Kidney (tissue), 14 donors: ENCODE measurements around the gene AP3M1. TPM values are rescaled to one million over a fixed set of nuclear protein-coding genes. Genes with fewer than 3 reads are reported as not detected.

ENCODE experiments used
- DNase-seq, 5 donors: peaks; one replicate each; pipeline ENCODE4 v3.0.0-alpha.2; 2013 to 2020
- FAIRE-seq: peaks from 2 replicates; lab custom pipeline; 2012; peaks lifted over from hg19 to GRCh38; lab: Jason Lieb, UNC
- H3K27ac ChIP-seq, 2 donors: one replicate each; pipeline ENCODE4 v1.7.0; 2013; ENCODE audit warnings: low read depth in 2 of 2, low read length in 2 of 2, inconsistent platforms in 1 of 2
- H3K27me3 ChIP-seq: one replicate; pipeline ENCODE4 v1.7.1; 2013; ENCODE audit warnings: low read length, inconsistent platforms; ENCODE audit not compliant: control insufficient read depth, insufficient read depth
- H3K36me3 ChIP-seq, 3 donors: one replicate each; pipeline versions ENCODE4 v1.7.0 to v1.7.1; 2013; ENCODE audit warnings: low read length in 3 of 3, control low read depth in 1 of 3, inconsistent platforms in 1 of 3; ENCODE audit not compliant: insufficient read depth in 3 of 3, control insufficient read depth in 2 of 3
- H3K4me1 ChIP-seq, 3 donors: one replicate each; pipeline versions ENCODE4 v1.7.0 to v1.7.1; 2013; ENCODE audit warnings: low read length in 3 of 3, inconsistent platforms in 1 of 3, low read depth in 1 of 3; ENCODE audit not compliant: control insufficient read depth in 2 of 3, insufficient read depth in 2 of 3
- H3K4me3 ChIP-seq, 3 donors: one replicate each; pipeline versions ENCODE4 v1.7.0 to v1.8.1; 2013; ENCODE audit warnings: low read length in 3 of 3, control low read depth in 1 of 3, inconsistent platforms in 1 of 3
- H3K9ac ChIP-seq, 3 donors: one replicate each; pipeline versions ENCODE4 v1.7.0 to v1.7.1; 2013; ENCODE audit warnings: low read length in 3 of 3, control low read depth in 1 of 3, inconsistent platforms in 1 of 3
- H3K9me3 ChIP-seq, 3 donors: one replicate each; pipeline versions ENCODE4 v1.7.0 to v1.7.1; 2013; ENCODE audit warnings: low read length in 3 of 3, control low read depth in 1 of 3, inconsistent platforms in 1 of 3; ENCODE audit not compliant: control insufficient read depth in 2 of 3, insufficient read depth in 1 of 3
- CTCF ChIP-seq: IDR thresholded peaks from 3 replicates; pipeline ENCODE4 v1.5.1; 2012; ENCODE audit warnings: mild to moderate bottlenecking, moderate library complexity, borderline replicate concordance; ENCODE audit not compliant: insufficient read depth; ENCODE audit errors: extremely low read depth
- intact Hi-C: fragments of 100-400 bp; cut with DNase I; formaldehyde crosslinking; loops from one replicate; pipeline ENCODE4 v1.11.1; 2022
- polyA plus RNA-seq: library from polyadenylated mRNA; stranded (reverse); fragments of 350-450 nt; fragmentation: Illumina TruSeq; extraction: RNeasy Lipid Tissue Mini Kit (QIAGEN cat#74804); gene quantifications from one replicate; pipeline ENCODE4 v1.2.3, GENCODE V29; 2014; ENCODE audit warnings: low read depth, low replicate concordance; ENCODE audit not compliant: insufficient read depth
- total RNA-seq: library from RNA; stranded (reverse); fragmentation: NEBNext Ultra II Directional; extraction: Animal tissue kit (Norgen Biotek cat#: 25700); gene quantifications from one replicate; pipeline ENCODE4 v1.2.1, GENCODE V29; 2021
- donor health status: control.
- donor health status: control.
- donor health status: control.
- donor health status: control.
- donor health status: control.
- donor health status: DM: yes; HTN: yes; CAD: no.
- donor health status: Normal renal cell carcinoma (clear cell type).

AP3M1 gene
- total and polyA plus RNA-seq, 2 donors from 2014 or later: 14.6 to 30.1 TPM

- DNase-seq: no peak
- H3K27me3 ChIP-seq: no peaks in the 10 kb centered on the region
- no peak overlapping the region for H3K27ac ChIP-seq
- no peak overlapping the region for H3K9ac ChIP-seq
- H3K9me3 ChIP-seq: no peaks in the 10 kb centered on the region
- FAIRE-seq: no peak
- TF ChIP-seq CTCF: no peak
- intact Hi-C loops: no loop called here
- peaks cover 7 to 63% (median 50%) of the 10 kb centered on the region in 3 donors for H3K36me3 ChIP-seq
- H3K4me1 ChIP-seq: peaks cover 0 to 3% (median 0%) of the 10 kb centered on the region in 3 donors
- H3K4me3 ChIP-seq: no peak overlapping the region
These were observed 38.8 kb downstream of the AP3M1 start for GRCh38 chr10:74111799-74112198.

- Histone ChIP-seq H3K4me1 (peaks cover 0 to 3% (median 0%) of the 10 kb centered on the region in 3 donors), H3K27me3 (no peaks in the 10 kb centered on the region), H3K27ac (no peak overlapping the region), H3K9ac (no peak overlapping the region), H3K36me3 (peaks cover 7 to 65% (median 46%) of the 10 kb centered on the region in 3 donors), H3K4me3 (no peak overlapping the region), H3K9me3 (no peaks in the 10 kb centered on the region)
- TF ChIP-seq CTCF: no peak
- DNase-seq (no peak), FAIRE-seq (no peak)
- intact Hi-C loops: no loop called here
These were observed 40.5 kb downstream of the AP3M1 start for GRCh38 chr10:74110120-74110519.

- DNase-seq: no peak
- intact Hi-C loops: no loop called here
- peaks cover 3 to 65% (median 47%) of the 10 kb centered on the region in 3 donors for H3K36me3 ChIP-seq
These were observed 41.2 kb downstream of the AP3M1 start for GRCh38 chr10:74109452-74109851.

More at GRCh38 chr10:74109452-74109851, 41.2 kb downstream of the AP3M1 start:
- H3K27me3 ChIP-seq: no peaks in the 10 kb centered on the region
- no peaks in the 10 kb centered on the region for H3K9me3 ChIP-seq
- H3K9ac ChIP-seq: no peak overlapping the region
- H3K4me1 ChIP-seq: peaks cover 0 to 3% (median 0%) of the 10 kb centered on the region in 3 donors
- no peak overlapping the region for H3K27ac ChIP-seq
- H3K4me3 ChIP-seq: no peak overlapping the region
- TF ChIP-seq CTCF: no peak
- FAIRE-seq: no peak
